ENCODE results near the gene SATB2. TPM values are rescaled to one million over a fixed set of nuclear protein-coding genes. Genes with fewer than 3 reads are reported as not detected.
A peak's percentile ranks its signal among the peaks of the same experiment; 100 is the strongest.

The SATB2 gene
- total RNA-seq, 1 experiment from 2014 or later = 22.1 TPM

DNA sequence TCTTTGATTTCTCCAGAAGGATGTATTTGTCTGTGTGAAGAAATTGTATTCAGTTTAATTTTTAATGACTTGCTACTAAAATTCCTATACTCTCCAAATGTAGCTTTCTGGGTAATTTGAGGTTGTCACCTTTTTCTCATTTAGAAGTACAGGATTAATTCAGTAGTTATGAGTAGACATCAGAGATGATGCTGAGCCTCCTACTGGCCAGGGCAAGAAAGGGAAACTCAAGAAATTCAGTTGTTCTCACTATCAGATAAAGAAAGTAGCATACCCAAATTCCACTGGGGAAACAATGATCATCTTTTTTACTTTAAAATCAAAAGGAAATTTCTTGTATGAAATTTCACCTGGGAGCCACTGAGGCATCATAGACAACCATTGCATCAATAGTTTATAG lies 199.4 kb downstream of the SATB2 start:
- H3K4me3 Mint-ChIP-seq = no peak overlapping the region
- DNase-seq (ENCODE audit: low spot score) (no peak), ATAC-seq (0 out of 2 replicates have a peak, but pooled peaks have one; percentile 39)
- peaks cover 24% of the 10 kb centered on the region for H3K9me3 Mint-ChIP-seq
- no peaks in the 10 kb centered on the region for H3K4me1 Mint-ChIP-seq
- H3K27ac Mint-ChIP-seq = no peak overlapping the region
- POLR2A ChIA-PET = no interaction called here
- CTCF ChIA-PET = no interaction called here
- TF ChIP-seq ZNF416 (CRISPR knock-in tag; IDR thresholded peaks at IDR 0.05) = no peak
- TF ChIP-seq, protein P1, sequence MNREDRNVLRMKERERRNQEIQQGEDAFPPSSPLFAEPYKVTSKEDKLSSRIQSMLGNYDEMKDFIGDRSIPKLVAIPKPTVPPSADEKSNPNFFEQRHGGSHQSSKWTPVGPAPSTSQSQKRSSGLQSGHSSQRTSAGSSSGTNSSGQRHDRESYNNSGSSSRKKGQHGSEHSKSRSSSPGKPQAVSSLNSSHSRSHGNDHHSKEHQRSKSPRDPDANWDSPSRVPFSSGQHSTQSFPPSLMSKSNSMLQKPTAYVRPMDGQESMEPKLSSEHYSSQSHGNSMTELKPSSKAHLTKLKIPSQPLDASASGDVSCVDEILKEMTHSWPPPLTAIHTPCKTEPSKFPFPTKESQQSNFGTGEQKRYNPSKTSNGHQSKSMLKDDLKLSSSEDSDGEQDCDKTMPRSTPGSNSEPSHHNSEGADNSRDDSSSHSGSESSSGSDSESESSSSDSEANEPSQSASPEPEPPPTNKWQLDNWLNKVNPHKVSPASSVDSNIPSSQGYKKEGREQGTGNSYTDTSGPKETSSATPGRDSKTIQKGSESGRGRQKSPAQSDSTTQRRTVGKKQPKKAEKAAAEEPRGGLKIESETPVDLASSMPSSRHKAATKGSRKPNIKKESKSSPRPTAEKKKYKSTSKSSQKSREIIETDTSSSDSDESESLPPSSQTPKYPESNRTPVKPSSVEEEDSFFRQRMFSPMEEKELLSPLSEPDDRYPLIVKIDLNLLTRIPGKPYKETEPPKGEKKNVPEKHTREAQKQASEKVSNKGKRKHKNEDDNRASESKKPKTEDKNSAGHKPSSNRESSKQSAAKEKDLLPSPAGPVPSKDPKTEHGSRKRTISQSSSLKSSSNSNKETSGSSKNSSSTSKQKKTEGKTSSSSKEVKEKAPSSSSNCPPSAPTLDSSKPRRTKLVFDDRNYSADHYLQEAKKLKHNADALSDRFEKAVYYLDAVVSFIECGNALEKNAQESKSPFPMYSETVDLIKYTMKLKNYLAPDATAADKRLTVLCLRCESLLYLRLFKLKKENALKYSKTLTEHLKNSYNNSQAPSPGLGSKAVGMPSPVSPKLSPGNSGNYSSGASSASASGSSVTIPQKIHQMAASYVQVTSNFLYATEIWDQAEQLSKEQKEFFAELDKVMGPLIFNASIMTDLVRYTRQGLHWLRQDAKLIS (CRISPR knock-in tag; IDR thresholded peaks at IDR 0.05; ENCODE audit: borderline replicate concordance) = no peak
- peaks cover 1% of the 10 kb centered on the region; the same call in 1 of the 2 replicates for H3K27me3 Mint-ChIP-seq (ENCODE audit: low read depth)
- peaks cover 23% of the 10 kb centered on the region for H3K36me3 Mint-ChIP-seq

DNA sequence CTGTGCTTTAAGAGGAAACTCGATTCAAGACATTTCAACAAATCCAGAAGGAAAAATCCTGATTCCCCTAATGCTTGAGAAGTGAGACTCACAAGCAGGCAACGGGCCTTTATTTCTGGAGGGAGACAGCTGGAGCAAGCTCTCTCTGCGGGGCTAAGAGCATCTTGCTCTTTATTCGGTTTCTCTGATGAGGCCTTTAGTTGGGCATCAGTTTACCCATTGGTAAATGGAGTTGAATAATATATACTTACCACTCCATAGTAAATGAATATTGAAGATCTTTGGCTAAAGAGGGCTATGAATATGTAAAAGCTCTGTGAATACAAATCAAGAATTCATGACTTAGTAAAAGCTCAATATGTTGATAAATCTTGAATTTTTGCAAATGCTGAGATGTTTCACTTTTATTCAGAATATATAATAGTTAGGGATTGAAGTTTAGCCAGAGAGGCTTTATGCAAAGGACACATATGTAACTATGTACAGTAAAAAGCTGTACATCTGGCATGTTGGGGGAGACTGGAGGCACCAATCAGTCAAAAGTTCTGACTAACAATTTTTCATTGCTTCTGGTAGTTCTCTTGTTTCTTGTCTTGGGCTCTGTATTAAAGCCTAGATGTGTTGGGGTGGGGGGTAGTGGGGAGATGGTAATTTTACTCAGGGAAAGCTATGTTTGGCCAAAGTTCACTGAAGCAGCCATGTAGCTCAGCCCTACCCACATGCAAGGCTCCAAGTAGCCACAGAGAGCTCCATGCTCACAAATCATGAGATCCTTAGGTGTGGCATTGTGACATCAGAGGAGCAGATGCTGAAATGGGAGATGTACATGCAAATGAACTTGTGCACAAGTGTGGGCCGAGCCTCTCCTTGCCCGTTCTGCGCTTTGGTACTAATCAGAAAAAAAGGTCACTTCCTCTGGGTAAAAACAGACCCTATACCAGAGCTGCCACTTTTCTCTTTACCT lies 200.2 kb downstream of the SATB2 start:
- Mint-ChIP-seq H3K36me3 (peaks cover 15% of the 10 kb centered on the region), H3K9me3 (peaks cover 17% of the 10 kb centered on the region), H3K4me3 (no peak overlapping the region), H3K27ac (no peak overlapping the region), H3K27me3 (ENCODE audit: low read depth) (no peaks in the 10 kb centered on the region), H3K4me1 (peaks cover 5% of the 10 kb centered on the region)
- no peak for TF ChIP-seq NR2C2 (CRISPR knock-in tag; IDR thresholded peaks at IDR 0.05)
- TF ChIP-seq FOXK1 (CRISPR knock-in tag; IDR thresholded peaks at IDR 0.05) = no peak
- CTCF ChIA-PET = no interaction called here
- POLR2A ChIA-PET = no interaction called here
- DNase-seq (ENCODE audit: low spot score) (no peak), ATAC-seq (no peak)

- peaks cover 51% of the 10 kb centered on the region for H3K9me3 Mint-ChIP-seq
- no peaks in the 10 kb centered on the region for H3K27me3 Mint-ChIP-seq (ENCODE audit: low read depth)
- H3K4me1 Mint-ChIP-seq = no peaks in the 10 kb centered on the region
- H3K4me3 Mint-ChIP-seq = no peak overlapping the region
- ATAC-seq (no peak), DNase-seq (ENCODE audit: low spot score) (no peak)
- peaks cover 17% of the 10 kb centered on the region for H3K36me3 Mint-ChIP-seq
- TF ChIP-seq SMAD4 (CRISPR knock-in tag; IDR thresholded peaks at IDR 0.05) = no peak
- TF ChIP-seq ZBTB21 (CRISPR knock-in tag; IDR thresholded peaks at IDR 0.05; ENCODE audit: borderline replicate concordance) = no peak
- TF ChIP-seq, protein P1 (CRISPR knock-in tag; IDR thresholded peaks at IDR 0.05; ENCODE audit: borderline replicate concordance) = no peak
- TF ChIP-seq NR3C1 (CRISPR knock-in tag; conservative IDR thresholded peaks at IDR 0.05; ENCODE audit: low read depth) = no peak
- TF ChIP-seq GRHL2 (CRISPR knock-in tag; IDR thresholded peaks at IDR 0.05; ENCODE audit: insufficient replicate concordance, severe bottlenecking) = no peak
- TF ChIP-seq GABPB1 (CRISPR knock-in tag; IDR thresholded peaks at IDR 0.05) = no peak
- TF ChIP-seq MXD4 (CRISPR knock-in tag; IDR thresholded peaks at IDR 0.05; ENCODE audit: borderline replicate concordance) = no peak
- TF ChIP-seq, protein P2, sequence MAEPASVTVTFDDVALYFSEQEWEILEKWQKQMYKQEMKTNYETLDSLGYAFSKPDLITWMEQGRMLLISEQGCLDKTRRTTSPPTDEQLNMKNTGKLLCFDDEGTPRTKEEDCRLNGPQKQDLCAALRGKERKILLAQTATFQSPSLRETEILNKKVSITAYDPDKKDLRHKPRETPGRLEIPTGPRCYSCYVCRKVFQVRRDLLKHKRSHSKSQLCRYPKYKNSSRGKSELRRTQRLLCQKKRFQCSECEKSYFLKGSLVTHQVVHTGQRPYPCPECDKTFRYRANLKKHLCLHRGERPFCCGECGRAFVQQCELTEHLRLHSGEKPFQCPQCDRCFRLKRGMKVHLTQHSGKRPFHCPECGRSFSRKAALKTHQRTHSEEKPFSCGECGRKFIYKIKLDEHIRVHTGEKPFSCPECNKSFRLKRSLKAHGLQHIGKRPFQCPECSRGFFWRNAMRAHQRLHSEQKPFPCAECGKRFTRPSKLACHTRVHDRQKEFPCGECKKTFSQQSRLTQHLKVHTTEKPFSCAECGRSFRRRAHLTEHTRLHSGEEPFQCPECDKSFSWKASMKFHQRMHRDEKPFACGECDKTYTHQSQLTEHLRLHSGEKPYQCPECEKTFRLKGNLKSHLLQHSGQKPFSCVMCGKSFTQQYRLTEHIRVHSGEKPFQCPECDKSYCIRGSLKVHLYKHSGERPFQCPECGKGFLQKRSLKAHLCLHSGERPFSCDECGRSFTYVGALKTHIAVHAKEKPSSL (CRISPR knock-in tag; conservative IDR thresholded peaks at IDR 0.05) = no peak
- TF ChIP-seq JUN (CRISPR knock-in tag; IDR thresholded peaks at IDR 0.05) = no peak
- no peak for TF ChIP-seq FOXJ3 (CRISPR knock-in tag; IDR thresholded peaks at IDR 0.05; ENCODE audit: borderline replicate concordance)
- CTCF ChIA-PET = no interaction called here
- POLR2A ChIA-PET = no interaction called here
- no peak overlapping the region for H3K27ac Mint-ChIP-seq
Measured at GRCh38 chr2:199230091-199230490, 227.6 kb downstream of the SATB2 start.

Data from WTC11 (cell line).